ENCODE results near the gene EXT2.

EXT2 gene

GRCh38 chr11:44241851-44242250, 146.4 kb downstream of the EXT2 start:
- no peak for DNase-seq (ENCODE audit: low read depth, low spot score)

- no peak for DNase-seq (ENCODE audit: low read depth, low spot score)
Measured at GRCh38 chr11:44243086-44243485, 147.6 kb downstream of the EXT2 start.

GRCh38 chr11:44243595-44244343, 148.3 kb downstream of the EXT2 start:
- no peak for DNase-seq (ENCODE audit: low read depth, low spot score)

- no peak for DNase-seq (ENCODE audit: low read depth, low spot score)
Measured at GRCh38 chr11:44244639-44245310, 149.3 kb downstream of the EXT2 start.

GRCh38 chr11:44246726-44247125, 151.2 kb downstream of the EXT2 start:
- DNase-seq (ENCODE audit: low read depth, low spot score): no peak

GRCh38 chr11:44247508-44247907, 152.0 kb downstream of the EXT2 start:
- DNase-seq (ENCODE audit: low read depth, low spot score): no peak

GRCh38 chr11:44248109-44248508, 152.6 kb downstream of the EXT2 start:
- DNase-seq (ENCODE audit: low read depth, low spot score): no peak

- no peak for DNase-seq (ENCODE audit: low read depth, low spot score)
Measured at GRCh38 chr11:44250421-44250820, 154.9 kb downstream of the EXT2 start.

GRCh38 chr11:44252999-44253602, 157.6 kb downstream of the EXT2 start:
- DNase-seq (ENCODE audit: low read depth, low spot score): no peak

- DNase-seq (ENCODE audit: low read depth, low spot score): no peak
Measured at GRCh38 chr11:44255406-44256071, 160.1 kb downstream of the EXT2 start.

- no peak for DNase-seq (ENCODE audit: low read depth, low spot score)
Measured at GRCh38 chr11:44256673-44257291, 161.3 kb downstream of the EXT2 start.

GRCh38 chr11:44257338-44258189, 162.1 kb downstream of the EXT2 start:
- no peak for DNase-seq (ENCODE audit: low read depth, low spot score)

- no peak for DNase-seq (ENCODE audit: low read depth, low spot score)
Measured at GRCh38 chr11:44258190-44258489, 162.7 kb downstream of the EXT2 start.

GRCh38 chr11:44258839-44259420, 163.5 kb downstream of the EXT2 start:
- no peak for DNase-seq (ENCODE audit: low read depth, low spot score)

- no peak for DNase-seq (ENCODE audit: low read depth, low spot score)
Measured at GRCh38 chr11:44260081-44260480, 164.6 kb downstream of the EXT2 start.

- no peak for DNase-seq (ENCODE audit: low read depth, low spot score)
Measured at GRCh38 chr11:44261800-44262591, 166.5 kb downstream of the EXT2 start.

GRCh38 chr11:44263738-44264437, 168.4 kb downstream of the EXT2 start:
- DNase-seq (ENCODE audit: low read depth, low spot score): no peak

GRCh38 chr11:44264438-44264749, 168.9 kb downstream of the EXT2 start:
- DNase-seq (ENCODE audit: low read depth, low spot score): no peak

GRCh38 chr11:44264761-44265160, 169.3 kb downstream of the EXT2 start:
- no peak for DNase-seq (ENCODE audit: low read depth, low spot score)
